SH-SY5Y (cell line): ENCODE results near the gene TINAGL1.

Experiments used
- GATA2 ChIP-seq: IDR thresholded peaks from 2 replicates; pipeline ENCODE4 v1.6.1; 2011; ENCODE audit warnings: mild to moderate bottlenecking, low read depth, low read length
- GATA3 ChIP-seq: IDR thresholded peaks from 2 replicates; pipeline ENCODE4 v1.6.1; 2011; ENCODE audit warnings: low read depth, mild to moderate bottlenecking, low read length, moderate library complexity

DNA sequence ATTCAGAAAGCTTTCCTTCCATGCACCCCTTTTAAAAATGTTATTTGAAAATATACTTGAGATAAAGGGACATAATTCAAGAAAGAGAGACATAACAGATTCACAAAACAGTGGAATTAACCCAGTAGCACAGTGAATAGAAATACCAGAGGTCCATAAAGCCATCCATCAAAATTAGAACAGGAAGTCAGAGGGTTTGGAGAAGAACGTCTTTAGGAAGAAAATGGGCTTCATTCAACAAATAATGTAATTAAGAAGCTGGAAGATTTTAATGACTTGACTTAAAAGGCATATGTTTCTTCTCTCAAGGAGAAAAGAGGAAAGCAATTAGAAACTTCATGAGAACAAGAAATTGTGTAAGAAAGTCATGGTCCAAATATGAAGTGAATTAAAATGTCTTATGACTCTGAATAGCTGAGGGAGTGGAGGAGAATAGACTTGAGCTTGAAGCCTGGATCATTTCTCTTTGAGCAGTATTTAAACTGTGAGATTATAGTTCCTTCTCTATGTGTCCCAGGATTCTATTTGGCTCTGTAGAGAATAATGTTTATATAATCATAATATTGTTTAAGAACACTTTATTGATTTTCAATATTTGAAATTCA lies 33.3 kb downstream of the TINAGL1 start:
- TF ChIP-seq GATA2 (no peak), GATA3 (no peak)
